HFFc6 (cell line): Measurements from ENCODE around the gene C10orf143. TPM values are rescaled to one million over a fixed set of nuclear protein-coding genes. Genes with fewer than 3 reads are reported as not detected.

Source experiments
- DNase-seq: peaks from one replicate; pipeline ENCODE4 v3.0.0-alpha.2; 2018
- H3K27ac Mint-ChIP-seq: 2 replicates; pipeline ENCODE4 v1.8.0; 2020; ENCODE audit warnings: mild to moderate bottlenecking, mixed read lengths
- H3K27me3 Mint-ChIP-seq: 2 replicates; pipeline ENCODE4 v1.8.0; 2021; ENCODE audit warnings: mild to moderate bottlenecking, moderate library complexity, mixed read lengths; ENCODE audit not compliant: insufficient read depth
- H3K36me3 Mint-ChIP-seq: 2 replicates; pipeline ENCODE4 v1.8.0; 2021; ENCODE audit warnings: low read depth, mixed read lengths
- H3K4me1 Mint-ChIP-seq: 2 replicates; pipeline ENCODE4 v1.8.0; 2020; ENCODE audit warnings: low read depth, mixed read lengths
- H3K4me3 Mint-ChIP-seq: 2 replicates; pipeline ENCODE4 v1.8.0; 2020; ENCODE audit warnings: mild to moderate bottlenecking, moderate library complexity, mixed read lengths
- H3K9me3 Mint-ChIP-seq: 2 replicates; pipeline ENCODE4 v1.8.0; 2020; ENCODE audit warnings: mild to moderate bottlenecking, mixed read lengths
- CTCF ChIP-seq: fragments of 200-600 bp; sonication (generic); IDR thresholded peaks from 2 replicates; pipeline ENCODE4 v1.5.0; 2021; ENCODE audit warnings: antibody characterized with exemption, mild to moderate bottlenecking
- total RNA-seq, 6 experiments: library from RNA; stranded (reverse); fragmentation: NEBNext Ultra II Directional; extraction: Animal tissue kit (Norgen Biotek cat#: 25700); gene quantifications; 2 replicates in 1 of 6; 3 replicates in 5 of 6; pipeline ENCODE4 v1.2.3, GENCODE V29; 2021

Gene C10orf143
- total RNA-seq, 6 experiments from 2014 or later, result 1.9 to 2.6 (median 2.4) TPM

GRCh38 chr10:130080461-130080814 lies 30.2 kb downstream of the C10orf143 start:
- Mint-ChIP-seq H3K27me3 (no peaks in the 10 kb centered on the region; the same call in 1 of the 2 replicates), H3K4me3 (no peak overlapping the region), H3K9me3 (no peaks in the 10 kb centered on the region), H3K27ac (no peak overlapping the region), H3K36me3 (no peaks in the 10 kb centered on the region), H3K4me1 (no peaks in the 10 kb centered on the region)
- no peak for DNase-seq
- no peak for TF ChIP-seq CTCF

GRCh38 chr10:130079614-130080460 lies 30.8 kb downstream of the C10orf143 start:
- no peak for DNase-seq
- no peaks in the 10 kb centered on the region for H3K9me3 Mint-ChIP-seq
- H3K27me3 Mint-ChIP-seq, result no peaks in the 10 kb centered on the region; the same call in 1 of the 2 replicates
- H3K4me3 Mint-ChIP-seq, result no peak overlapping the region
- H3K36me3 Mint-ChIP-seq, result no peaks in the 10 kb centered on the region
- H3K4me1 Mint-ChIP-seq, result no peaks in the 10 kb centered on the region
- TF ChIP-seq CTCF, result no peak
- H3K27ac Mint-ChIP-seq, result no peak overlapping the region

GRCh38 chr10:130078120-130078519 lies 32.5 kb downstream of the C10orf143 start:
- Mint-ChIP-seq H3K9me3 (no peaks in the 10 kb centered on the region), H3K27ac (no peak overlapping the region)

GRCh38 chr10:130076681-130077080 lies 33.9 kb downstream of the C10orf143 start:
- Mint-ChIP-seq H3K9me3 (peaks cover 5% of the 10 kb centered on the region), H3K36me3 (peaks cover 6% of the 10 kb centered on the region; the same call in 1 of the 2 replicates), H3K4me3 (no peak overlapping the region), H3K27ac (no peak overlapping the region), H3K4me1 (no peaks in the 10 kb centered on the region), H3K27me3 (peaks cover 1% of the 10 kb centered on the region)
- DNase-seq, result no peak
- no peak for TF ChIP-seq CTCF

More at GRCh38 chr10:130078120-130078519, 32.5 kb downstream of the C10orf143 start:
- no peak for DNase-seq
- Mint-ChIP-seq H3K4me1 (no peaks in the 10 kb centered on the region), H3K27me3 (peaks cover 1% of the 10 kb centered on the region), H3K4me3 (no peak overlapping the region), H3K36me3 (no peaks in the 10 kb centered on the region)
- no peak for TF ChIP-seq CTCF

GRCh38 chr10:130074639-130075038 lies 36.0 kb downstream of the C10orf143 start:
- Mint-ChIP-seq H3K27me3 (peaks cover 1% of the 10 kb centered on the region), H3K27ac (no peak overlapping the region), H3K4me1 (no peaks in the 10 kb centered on the region), H3K36me3 (peaks cover 6% of the 10 kb centered on the region; the same call in 1 of the 2 replicates), H3K9me3 (peaks cover 5% of the 10 kb centered on the region), H3K4me3 (no peak overlapping the region)
- DNase-seq, result no peak
- TF ChIP-seq CTCF, result peak; percentile 59
